Lower leg skin (tissue), 3 donors: ENCODE measurements around the gene NPC1.

Experiments
- CTCF ChIP-seq, 3 donors: fragments of 450-650 bp; IDR thresholded peaks; one replicate each; pipeline ENCODE4 v1.5.1; 2016; ENCODE audit warnings: antibody characterized with exemption in 3 of 3, mild to moderate bottlenecking in 3 of 3, moderate library complexity in 2 of 3
- POLR2A ChIP-seq, 2 donors: fragments of 450-650 bp; IDR thresholded peaks; one replicate each; pipeline ENCODE4 v1.6.1; 2016 to 2017; ENCODE audit warnings: antibody characterized with exemption in 2 of 2, mild to moderate bottlenecking in 1 of 2, moderate library complexity in 1 of 2

- TF ChIP-seq CTCF (IDR thresholded peaks at IDR 0.05): no peak
- TF ChIP-seq POLR2A (IDR thresholded peaks at IDR 0.05): no peak
Measured at GRCh38 chr18:23506393-23506792, 79.9 kb downstream of the NPC1 start.
